RWPE2 (cell line): ENCODE measurements around the gene ANKRD40CL.

Experiments
- ATAC-seq: fragments of 200-7000 bp; cut with Tn5 transposase; 3 replicates; pipeline ENCODE4 v1.9.1; 2021; ENCODE audit warnings: low read depth
- DNase-seq: peaks from one replicate; pipeline ENCODE4 v3.0.0-alpha.2; 2020; ENCODE audit warnings: low spot score
- H3K27ac ChIP-seq: fragments of 450-650 bp; 2 replicates; pipeline ENCODE4 v1.5.1; 2017; ENCODE audit warnings: mild to moderate bottlenecking; ENCODE audit not compliant: poor library complexity, severe bottlenecking
- H3K27me3 ChIP-seq: fragments of 250-450 bp; sonication (Bioruptor Pico); 2 replicates; pipeline ENCODE4 v1.5.1; 2021; ENCODE audit warnings: mild to moderate bottlenecking, moderate library complexity; ENCODE audit not compliant: insufficient read depth, poor library complexity, severe bottlenecking
- H3K36me3 ChIP-seq: fragments of 250-450 bp; sonication (Bioruptor Pico); 2 replicates; pipeline ENCODE4 v1.5.1; 2020; ENCODE audit warnings: low read depth, mild to moderate bottlenecking, moderate library complexity
- H3K4me1 ChIP-seq: fragments of 250-450 bp; sonication (Bioruptor Pico); 2 replicates; pipeline ENCODE4 v1.5.1; 2021; ENCODE audit warnings: mild to moderate bottlenecking, moderate library complexity; ENCODE audit not compliant: insufficient read depth, poor library complexity, severe bottlenecking
- H3K4me3 ChIP-seq: fragments of 250-450 bp; sonication (Bioruptor Pico); 2 replicates; pipeline ENCODE4 v1.5.1; 2021; ENCODE audit warnings: mild to moderate bottlenecking, moderate library complexity; ENCODE audit not compliant: severe bottlenecking
- H3K9me3 ChIP-seq: fragments of 250-450 bp; sonication (Bioruptor Pico); 2 replicates; pipeline ENCODE4 v1.5.1; 2021; ENCODE audit warnings: mild to moderate bottlenecking, moderate library complexity; ENCODE audit not compliant: severe bottlenecking
- CTCF ChIP-seq: fragments of 450-650 bp; IDR thresholded peaks from one replicate; pipeline ENCODE4 v1.5.1; 2017; ENCODE audit warnings: mild to moderate bottlenecking, moderate library complexity; ENCODE audit not compliant: poor library complexity, severe bottlenecking

Gene ANKRD40CL

GRCh38 chr17:50769884-50770283 is 2.6 kb upstream of the ANKRD40CL start:
- ATAC-seq (no peak), DNase-seq (no peak)
- H3K4me1 ChIP-seq: peaks cover 6% of the 10 kb centered on the region
- no peak for TF ChIP-seq CTCF
- H3K36me3 ChIP-seq: no peaks in the 10 kb centered on the region
- H3K27ac ChIP-seq: no peak overlapping the region
- no peak overlapping the region for H3K4me3 ChIP-seq
- H3K27me3 ChIP-seq: no peaks in the 10 kb centered on the region
- H3K9me3 ChIP-seq: no peaks in the 10 kb centered on the region

GRCh38 chr17:50768346-50768761 is 1.0 kb upstream of the ANKRD40CL start:
- no peak overlapping the region for H3K4me3 ChIP-seq
- H3K27me3 ChIP-seq: no peaks in the 10 kb centered on the region
- no peak for TF ChIP-seq CTCF
- H3K4me1 ChIP-seq: peaks cover 6% of the 10 kb centered on the region
- ATAC-seq: peak; percentile 87
- no peaks in the 10 kb centered on the region for H3K36me3 ChIP-seq
- no peak overlapping the region for H3K27ac ChIP-seq
- DNase-seq: peak; percentile 78
- H3K9me3 ChIP-seq: no peaks in the 10 kb centered on the region

DNA sequence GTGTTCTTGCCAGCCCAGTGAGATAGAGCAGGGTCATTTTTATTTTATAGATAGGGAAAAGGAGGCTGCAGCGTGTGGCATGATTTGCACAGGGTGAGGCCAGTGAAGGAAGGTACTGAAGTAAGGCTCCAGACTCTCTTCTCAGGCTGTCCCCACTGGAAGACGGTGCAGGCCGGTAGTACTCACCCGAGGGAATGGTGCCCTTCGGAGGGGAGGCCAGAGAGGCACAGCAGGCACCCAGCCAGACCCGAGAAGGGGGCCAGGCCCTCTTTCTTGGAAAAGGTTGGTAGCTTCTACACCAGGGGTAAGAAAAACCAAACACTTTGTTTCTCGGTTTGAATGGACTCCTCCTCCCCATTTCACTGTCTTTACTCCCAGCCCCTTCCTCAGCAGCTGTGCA is 288 bp downstream of the ANKRD40CL start:
- Histone ChIP-seq H3K9me3 (no peaks in the 10 kb centered on the region), H3K27ac (no peak overlapping the region), H3K4me3 (no peak overlapping the region), H3K27me3 (no peaks in the 10 kb centered on the region), H3K36me3 (no peaks in the 10 kb centered on the region), H3K4me1 (peaks cover 6% of the 10 kb centered on the region)
- no peak for ATAC-seq
- DNase-seq: no peak
- no peak for TF ChIP-seq CTCF

DNA sequence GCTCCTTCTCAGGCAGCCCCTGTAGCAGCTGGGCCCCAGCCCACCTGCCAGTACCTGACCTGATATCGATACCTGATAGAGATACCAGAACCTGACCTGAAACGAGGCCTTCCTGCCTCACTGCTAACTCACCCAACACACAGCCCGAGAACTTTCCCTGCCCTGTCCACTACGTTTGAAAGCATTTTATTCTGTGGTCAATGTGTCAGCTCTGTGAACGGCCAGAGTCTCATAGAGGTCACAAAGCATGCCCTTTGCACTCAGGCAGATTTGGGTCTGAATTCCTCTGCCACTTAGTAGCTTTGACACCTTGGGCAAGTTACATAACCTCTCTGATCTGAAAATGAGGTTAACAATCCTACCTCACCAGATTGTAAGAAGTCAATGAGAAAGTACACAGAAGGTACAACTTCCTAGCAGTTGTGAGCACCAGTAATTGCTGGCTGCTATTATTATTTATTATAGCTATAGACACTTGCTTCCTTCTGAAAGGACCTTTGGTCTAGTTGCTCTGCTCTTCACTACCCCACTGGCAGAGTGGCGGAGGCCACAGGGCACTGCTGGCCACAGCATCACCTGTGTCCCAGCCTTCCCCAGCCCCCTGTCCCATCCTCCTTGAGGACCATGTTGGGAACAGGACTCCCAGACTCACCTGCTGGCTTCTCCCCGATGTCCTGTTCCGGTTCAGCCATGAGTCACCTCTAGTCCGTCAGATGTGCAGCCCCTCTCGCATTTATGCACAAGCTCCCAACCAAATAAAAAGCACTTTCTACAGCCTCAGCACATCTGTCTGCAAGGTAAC is 895 bp downstream of the ANKRD40CL start:
- no peak overlapping the region for H3K27ac ChIP-seq
- TF ChIP-seq CTCF: no peak
- H3K9me3 ChIP-seq: no peaks in the 10 kb centered on the region
- no peak overlapping the region for H3K4me3 ChIP-seq
- ATAC-seq: no peak
- H3K4me1 ChIP-seq: peaks cover 6% of the 10 kb centered on the region
- H3K36me3 ChIP-seq: no peaks in the 10 kb centered on the region
- H3K27me3 ChIP-seq: no peaks in the 10 kb centered on the region
- no peak for DNase-seq
